CD1c-positive myeloid dendritic cell (primary cell): Measurements from ENCODE around the gene RNF182.
"Not testable (repeated sequence)": the region's sequence is repeated elsewhere in the genome, so short reads cannot be mapped to it uniquely, and the experiment has no call there.

ENCODE experiments used
- DNase-seq: peaks from one replicate; pipeline ENCODE4 v3.0.0-alpha.2; 2016; ENCODE audit errors: extremely low spot score

RNF182 gene

DNA sequence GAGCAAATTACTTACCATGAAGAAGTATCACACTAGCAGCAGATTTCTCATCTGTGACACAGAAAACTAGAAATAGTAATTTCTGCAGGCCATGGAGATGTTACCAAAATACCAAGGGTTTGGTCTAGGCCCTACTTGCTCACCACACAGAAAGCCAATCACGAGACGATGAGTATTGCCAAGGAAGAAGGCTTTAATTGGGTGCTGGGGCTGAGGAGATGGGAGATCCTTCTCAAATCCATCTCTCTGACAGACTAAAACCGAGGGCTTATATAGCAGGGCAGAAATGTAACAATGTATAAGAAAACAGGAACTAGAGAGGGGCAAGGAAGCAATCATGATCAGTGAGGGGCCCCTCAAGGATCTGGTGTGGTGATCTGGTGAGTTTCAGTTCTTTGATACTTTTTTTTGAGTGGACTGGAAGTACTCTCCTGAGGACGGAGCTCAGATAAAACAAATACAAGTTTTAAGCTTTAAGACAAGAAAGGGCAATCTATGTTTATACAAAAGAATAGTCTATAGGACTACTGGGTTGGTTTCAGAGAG lies 40.9 kb downstream of the RNF182 start:
- DNase-seq = no peak

DNA sequence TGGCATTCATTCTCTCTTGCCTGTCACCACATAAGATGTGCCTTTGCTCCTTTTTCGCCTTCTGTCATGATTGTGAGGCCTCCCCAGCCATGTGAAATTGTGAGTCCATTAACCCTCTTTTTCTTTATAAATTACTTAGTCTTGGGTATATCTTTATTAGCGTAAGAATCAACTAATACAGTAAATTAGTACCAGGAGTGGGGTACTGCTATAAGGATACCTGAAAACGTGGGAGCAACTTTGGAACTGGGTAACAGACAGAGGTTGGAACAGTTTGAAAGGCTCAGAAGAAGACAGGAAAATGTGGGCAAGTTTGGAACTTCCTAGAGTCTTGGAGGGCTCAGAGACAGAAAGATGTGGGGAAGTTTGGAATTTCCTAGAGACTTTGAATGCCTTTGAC lies 46.6 kb downstream of the RNF182 start:
- DNase-seq = no peak

DNA sequence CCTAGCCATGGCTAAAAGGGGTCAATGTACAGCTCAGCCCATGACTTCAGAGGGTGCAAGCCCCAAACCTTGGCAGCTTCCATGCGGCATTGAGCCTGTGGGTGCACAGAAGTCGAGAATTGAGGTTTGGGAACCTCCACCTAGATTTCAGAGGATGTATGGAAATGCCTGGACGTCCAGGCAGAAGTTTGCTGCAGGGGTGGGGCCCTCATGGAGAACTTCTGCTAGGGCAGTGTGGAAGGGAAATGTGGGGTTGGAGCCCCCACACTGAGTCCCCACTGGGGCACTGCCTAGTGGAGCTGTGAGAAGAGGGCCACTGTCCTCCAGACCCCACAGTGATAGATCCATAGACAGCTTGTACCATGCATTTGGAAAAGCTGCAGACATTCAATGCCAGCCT lies 47.9 kb downstream of the RNF182 start:
- DNase-seq = not testable (repeated sequence)

DNA sequence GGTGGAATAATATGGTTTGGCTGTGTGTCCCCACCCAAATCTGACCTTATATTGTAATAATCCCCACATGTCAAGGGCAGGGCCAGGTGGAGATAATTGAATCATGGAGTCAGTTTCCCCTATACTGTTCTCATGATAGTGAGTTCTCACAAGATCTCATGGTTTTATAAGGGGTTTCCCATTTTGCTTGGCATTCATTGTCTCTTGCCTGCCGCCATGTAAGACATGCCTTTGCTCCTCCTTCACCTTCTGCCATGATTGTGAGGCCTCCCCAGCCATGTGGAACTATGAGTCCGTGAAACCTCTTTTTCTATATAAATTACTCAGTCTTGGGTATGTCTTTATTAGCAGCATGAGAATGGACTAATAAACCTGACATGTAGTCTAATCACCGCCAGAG lies 48.7 kb downstream of the RNF182 start:
- DNase-seq = not testable (repeated sequence)

DNA sequence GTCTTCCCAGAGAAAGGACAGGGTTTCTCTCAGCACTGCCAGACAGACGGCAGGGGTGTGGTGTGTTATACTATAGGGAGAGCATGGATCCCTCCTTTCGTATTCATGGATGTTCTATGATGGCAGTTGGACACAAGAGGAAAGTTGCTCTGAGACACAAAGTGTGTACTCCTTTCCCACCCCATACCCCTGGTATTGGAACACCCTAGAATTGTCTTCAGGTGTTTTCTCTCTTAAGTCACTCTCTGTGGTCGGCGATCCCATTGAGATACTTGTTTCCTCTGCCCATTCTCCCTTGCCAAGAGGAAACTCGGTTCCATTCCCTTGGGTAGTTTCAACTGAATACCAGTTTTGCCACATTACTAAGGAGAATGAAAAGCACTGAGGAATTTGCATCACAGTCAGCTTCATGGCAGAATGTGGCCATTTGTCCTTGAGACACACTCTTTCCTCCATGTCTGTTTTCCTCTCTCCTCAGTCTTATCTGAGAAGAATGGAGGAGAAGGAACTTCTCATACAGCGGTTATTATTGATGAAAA lies 53.4 kb downstream of the RNF182 start:
- no peak for DNase-seq

DNA sequence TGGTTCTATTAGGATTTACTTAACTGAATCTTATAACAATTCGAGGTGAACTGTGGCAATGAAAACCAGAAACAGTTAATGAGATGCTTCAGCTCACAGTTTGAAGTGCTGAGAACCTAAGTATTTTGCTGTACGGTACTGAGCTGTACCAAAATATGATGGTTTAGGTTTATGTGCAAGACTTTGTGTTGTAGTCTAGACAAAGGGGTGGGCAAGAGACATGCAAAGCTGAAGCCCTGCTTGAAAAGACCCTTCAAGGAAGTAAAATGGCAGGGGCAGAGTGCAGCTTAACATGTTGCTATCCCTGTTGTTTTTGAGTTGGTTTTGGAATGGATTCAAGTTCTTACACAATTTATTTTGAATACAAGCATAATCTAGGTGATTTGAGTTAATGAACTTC lies 54.0 kb downstream of the RNF182 start:
- DNase-seq = no peak

DNA sequence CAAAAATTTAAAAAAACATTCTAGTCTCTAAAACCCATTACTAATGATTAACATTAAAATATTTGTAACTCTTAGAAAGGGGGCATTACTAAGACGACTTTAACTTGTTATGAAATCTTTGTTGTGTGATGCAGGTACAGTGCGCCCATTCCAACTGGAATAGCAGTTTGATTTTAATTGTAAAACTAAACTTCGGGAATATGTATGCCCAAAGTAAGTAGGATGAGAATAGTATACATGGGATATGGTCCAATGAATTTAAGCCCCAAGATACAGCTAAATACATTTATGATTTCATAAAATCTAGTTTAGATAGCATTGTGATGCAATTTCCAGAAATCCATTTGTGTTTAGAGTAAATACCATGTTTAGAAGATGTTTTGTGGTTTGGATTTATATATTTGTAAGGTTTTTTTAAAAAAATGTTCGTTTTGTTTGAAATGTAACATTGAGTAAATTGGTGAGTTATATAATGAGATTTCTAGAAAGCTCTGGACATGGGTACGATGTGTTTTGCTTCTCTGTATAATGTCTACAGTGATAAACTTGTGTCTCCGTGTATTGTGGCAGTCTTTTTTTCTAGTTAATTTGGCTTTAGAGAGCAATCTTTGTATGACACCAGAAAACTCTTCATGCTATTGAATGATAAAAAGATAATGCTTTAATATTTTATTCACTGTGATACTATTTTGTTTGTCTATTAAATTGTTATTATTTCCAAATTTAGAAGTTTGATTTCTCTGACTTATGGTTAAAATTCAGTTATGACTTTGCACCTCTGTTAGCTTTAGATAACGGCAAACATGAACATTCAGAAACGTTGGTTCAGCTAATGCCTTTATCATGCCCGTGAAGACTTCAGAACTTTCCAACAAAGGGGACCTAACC lies 54.8 kb downstream of the RNF182 start:
- DNase-seq = no peak

DNA sequence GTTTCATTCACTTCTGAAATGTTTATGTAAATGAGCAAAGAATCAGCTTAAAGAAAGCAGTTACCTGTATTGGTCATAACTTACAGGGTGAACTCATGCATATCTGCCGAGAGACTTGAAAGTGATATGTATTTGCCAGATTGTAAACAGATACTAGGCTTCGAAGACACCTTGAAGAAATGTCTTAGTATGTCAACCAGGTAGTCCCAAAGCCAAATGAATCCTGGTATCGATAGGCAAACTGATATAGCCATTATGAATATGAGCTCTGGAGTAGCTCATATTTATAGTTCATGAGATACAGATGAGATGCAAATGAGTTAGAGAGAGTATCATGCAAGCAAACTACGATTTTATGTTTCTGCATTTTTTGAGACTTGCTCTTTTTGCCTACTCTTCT lies 55.8 kb downstream of the RNF182 start:
- no peak for DNase-seq

DNA sequence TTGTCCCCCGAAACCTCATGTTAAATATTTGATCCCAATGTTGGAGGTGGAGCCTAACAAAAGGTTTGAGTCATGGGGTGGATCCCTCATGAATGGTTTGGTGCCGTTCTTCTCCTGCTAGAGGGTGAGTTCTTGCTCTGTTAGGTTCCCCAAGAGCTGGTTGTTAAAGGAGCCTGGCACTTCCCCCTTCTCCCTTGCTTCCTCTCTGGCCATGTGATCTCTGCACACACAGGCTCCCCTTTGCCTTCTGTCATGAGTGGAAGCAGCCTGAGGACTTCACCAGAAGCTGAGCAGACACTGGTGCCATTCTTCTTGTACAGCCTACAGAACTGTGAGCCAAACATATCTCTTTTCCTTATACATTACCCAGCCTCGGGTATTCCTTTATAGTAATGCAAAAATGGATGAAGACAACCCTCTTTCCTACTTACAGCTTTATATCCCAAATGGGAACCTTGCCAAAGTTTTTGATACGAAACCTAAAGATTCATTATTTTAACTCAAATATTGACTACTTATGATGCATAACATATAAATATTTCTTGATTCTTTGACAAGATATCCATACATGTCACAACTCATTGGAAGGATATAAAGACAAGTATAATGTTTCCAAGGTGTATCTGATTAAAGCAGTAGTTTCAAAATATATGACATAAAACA lies 61.0 kb downstream of the RNF182 start:
- peak; percentile 29 for DNase-seq

DNA sequence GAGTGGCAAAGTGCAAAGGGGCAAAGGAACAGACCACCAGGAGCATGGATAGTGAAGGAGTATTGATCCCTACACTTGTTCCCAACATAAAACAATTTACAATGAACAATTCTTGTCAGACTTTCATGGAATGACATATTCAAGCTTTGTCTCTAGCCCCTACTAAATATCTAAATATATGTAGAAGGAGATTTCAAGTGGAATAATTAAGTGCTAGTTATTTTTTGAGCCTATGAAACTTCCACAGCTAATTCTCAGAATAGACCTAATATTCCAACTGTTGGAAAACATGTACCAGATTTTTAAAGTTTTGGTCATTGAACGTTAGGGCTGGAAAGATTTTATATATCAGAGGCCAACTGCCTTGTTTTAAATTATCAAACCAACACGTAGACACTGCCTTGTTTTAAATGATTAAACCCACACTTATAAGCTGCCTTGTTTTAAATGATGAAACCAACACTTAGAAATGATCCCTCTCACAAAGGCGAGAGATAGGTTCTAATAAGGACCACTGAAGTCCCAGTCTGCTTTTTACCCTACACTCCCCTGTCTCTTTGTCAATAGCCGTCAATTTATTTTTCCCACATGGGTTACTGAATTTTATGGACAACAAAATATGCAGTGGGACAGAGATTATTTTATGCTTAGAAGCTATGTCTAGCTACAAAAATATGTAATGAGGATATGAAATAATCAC lies 62.1 kb downstream of the RNF182 start:
- DNase-seq = no peak

DNA sequence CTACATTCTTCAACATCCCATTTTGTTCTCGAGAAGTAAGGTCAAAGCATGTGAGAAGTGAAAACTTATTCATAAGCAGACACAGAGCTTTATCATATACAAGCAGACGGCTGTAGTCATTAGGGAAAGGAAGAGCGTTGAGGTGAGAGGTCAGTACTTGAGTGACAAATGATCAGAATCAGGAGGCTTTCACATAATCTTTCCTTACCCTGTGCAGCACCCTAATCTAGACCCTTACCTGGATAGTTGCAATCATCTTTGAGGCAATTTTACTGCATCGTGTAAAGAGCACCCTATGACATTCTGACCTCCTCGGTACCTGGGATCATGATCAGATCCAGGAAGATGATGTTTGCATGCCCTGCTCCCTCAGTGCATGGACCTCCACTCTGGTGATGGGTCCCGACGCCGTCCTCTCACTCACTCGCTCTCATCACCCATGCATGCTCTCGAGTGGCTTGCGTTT lies 62.7 kb downstream of the RNF182 start:
- no peak for DNase-seq

DNA sequence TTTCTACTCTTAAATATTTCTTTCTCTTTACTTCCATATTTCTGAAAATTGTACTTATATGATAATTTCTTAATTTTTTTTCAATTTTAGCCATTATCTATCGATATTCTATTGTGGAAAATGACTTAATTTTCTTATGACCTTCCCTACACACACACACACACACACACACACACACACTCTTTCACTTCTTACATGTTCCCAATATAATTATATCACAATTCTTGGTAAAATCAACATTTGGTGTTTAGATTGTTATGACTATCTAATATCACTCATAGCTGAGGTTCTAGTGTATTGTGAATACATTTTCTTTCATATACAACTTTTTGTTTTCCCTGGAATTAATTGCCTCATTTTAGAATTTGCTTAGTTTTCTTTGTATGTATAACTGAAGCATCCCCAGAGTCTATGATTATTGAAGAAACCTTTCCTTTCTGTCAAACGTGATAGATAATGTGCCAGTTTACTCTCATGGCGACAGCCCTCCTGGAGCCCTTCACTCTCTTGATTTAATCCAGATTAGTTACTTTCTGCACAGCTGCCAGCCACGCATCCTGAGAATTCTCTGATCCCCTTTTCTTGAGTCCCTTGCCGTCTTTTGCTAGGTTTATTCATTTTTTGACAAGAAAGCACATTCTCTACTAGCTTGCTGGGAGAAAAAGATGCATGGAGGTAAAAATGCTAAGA lies 63.4 kb downstream of the RNF182 start:
- no peak for DNase-seq

DNA sequence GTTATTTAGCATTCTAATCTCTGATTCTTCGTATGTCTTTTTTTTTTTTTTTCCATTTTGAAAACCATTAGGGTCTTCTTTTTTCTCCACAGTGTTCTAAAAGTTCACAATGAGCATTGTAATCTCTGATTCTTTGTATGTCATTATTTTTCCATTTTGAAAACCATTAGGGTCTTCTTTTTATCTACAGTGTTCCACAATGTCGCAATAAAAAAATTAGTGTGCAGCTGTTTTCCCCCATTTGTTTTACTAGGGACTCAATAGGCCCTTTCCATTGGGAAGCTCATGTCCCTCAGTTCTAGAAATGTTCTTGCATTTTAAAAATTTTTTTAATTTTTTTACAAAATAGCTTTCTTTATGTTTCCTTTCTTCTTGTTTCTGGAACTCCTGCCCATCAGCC lies 64.2 kb downstream of the RNF182 start:
- DNase-seq = no peak

DNA sequence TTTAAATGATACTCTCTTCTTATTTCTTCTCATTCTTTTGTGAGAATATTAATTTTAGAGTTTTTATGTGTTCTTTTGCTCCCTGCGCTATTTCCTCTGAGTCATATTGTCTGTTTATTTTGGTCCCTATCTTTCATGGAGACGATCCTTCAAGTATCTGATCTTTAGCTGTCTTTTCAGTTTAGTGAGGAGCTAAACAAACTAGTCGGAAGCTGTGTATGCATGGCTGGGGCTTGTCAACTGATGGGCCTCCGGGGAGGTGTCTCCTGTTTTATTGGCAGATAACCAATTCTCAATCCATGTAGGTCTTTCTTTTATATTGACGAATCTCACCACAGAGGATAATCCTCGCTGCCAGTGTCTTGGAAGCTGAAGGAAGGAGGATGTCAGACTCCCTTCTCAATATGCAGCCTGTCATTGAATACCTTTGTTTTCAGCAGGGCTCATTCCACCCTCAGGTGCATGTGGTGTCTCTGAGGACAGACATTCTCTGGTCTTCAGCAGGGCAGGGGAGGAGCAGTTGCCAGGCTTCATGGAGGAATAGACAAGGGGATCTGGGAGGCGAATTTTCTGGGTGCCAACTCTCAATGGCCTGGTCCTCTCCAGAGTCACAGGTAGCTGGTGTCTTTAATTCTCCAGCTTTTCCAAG lies 64.9 kb downstream of the RNF182 start:
- no peak for DNase-seq

DNA sequence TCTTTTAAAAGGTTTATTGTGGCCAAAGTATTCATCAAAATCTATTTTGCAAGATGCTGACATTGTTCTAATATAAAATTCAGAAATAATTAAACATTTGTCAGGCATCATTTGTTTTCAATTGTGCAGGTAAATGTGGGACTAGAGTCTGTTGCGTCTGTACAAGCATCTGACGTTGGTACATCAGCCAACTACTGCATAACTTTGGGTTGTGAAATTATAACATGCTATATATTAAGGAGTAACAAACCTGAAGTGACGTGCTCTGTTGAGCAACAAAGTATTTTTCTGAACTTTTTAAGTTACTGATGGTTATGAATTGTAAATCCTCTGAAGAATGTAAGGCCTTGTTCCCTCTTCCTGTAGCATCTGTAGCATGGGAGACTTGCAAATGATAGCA lies 66.0 kb downstream of the RNF182 start:
- no peak for DNase-seq

DNA sequence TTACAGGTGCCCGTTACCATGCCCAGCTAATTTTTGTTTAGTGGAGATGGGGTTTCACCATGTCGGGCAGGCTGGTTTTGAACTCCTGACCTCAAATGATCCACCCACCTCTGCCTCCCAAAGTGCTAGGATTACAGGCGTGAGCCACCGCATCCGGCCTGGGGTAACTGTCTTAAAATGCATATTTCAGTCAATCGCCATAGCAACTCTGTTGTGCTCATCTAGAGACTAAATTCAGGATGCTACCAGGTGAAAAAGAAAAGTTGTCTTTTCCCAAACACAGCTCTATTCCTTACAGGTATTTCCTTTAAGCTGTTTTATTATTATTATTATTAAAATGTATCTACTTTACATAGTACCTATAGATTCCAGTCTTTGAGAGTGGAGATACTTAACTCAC lies 66.6 kb downstream of the RNF182 start:
- DNase-seq = no peak

DNA sequence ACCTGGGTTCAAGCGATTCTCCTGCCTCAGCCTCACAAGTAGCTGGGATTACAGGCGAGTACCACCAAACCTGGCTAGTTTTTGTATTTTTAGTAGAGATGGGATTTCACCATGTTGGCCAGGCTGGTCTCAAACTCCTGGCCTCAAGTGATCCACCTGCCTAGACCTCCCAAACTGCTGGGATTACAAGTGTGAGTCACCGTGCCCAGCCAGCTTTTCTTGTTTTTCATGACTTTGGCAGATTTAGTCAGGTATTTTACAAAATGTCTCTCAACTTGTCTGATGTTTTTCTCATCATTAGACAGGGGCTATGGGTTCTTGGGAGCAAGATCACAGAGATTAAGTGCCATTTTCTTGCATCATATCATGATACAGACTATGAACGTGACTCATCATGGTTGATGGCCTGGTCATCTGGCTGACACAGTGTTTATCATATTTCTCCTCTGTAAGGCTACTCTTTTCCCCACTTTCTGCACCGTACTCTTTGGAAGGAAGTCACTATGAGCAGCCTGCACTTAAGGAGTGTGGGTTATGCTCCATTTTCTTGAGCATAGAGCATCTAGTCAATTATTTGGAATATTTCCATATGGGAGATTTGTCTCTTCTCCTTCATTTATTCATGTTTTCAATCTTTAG lies 67.8 kb downstream of the RNF182 start:
- no peak for DNase-seq

DNA sequence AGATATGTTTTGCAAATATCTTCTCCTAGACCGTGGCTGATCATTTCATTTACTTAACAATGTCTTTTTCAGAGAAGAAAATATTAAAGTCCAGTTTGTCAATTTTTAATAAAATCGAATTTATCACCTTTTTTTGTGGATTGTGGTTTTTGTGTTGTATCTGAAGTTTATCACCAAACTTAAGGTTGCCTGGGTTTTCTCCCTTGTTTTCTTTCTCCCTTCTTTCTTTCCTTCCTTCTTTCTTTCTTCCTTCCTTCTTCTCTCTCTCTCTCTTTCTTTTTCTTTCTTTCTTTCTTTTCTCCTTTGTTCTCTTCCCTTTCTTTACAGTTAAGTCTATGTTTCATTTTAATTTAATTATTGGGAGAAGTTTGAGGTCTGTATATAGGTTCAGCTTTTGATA lies 68.7 kb downstream of the RNF182 start:
- DNase-seq = no peak

DNA sequence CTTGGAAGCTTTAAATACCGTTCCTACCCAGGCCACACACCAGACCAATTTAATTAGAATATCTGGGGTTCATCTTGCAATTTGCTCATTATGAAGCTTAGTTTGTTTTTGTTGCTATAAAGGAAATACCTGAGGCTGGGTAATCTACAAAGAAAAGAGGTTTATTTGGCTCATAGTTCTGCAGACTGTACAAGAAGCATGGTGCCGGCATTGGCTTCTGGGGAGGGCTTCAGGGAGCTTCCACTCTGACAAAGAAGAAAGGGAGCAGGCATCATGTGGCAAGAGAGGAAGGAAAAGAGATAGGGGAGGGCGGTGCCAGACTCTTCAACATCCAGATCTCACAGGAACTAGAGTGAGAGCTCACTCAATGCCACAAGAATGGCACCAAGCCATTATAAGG lies 73.6 kb downstream of the RNF182 start:
- DNase-seq = no peak

DNA sequence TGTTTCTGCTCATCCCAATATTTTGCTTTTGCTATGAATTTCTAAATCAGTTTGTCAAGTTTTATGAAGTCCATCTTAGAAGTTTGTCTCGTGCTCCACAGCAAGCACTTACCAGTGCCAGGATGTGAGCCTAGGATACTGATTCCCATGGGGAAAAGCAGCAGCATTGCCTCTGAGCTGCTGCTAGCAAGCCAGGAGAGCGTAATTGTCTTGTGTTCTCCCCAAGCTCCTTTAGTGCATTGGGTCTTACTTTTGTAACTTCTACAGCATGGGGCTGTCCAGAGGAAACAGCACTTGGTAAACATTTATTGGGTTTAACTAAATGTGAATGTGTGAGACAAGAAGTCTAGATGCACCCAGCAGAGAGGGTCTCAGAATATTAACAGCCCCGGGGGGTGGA lies 76.1 kb downstream of the RNF182 start:
- DNase-seq = no peak
